GM19193 (cell line): Measurements from ENCODE around the gene EVPL.

ENCODE experiments used
- POLR2A ChIP-seq: IDR thresholded peaks from 4 replicates; pipeline ENCODE4 v1.6.1; 2011; ENCODE audit not compliant: insufficient read depth, insufficient read length; ENCODE audit errors: extremely low read depth

Gene EVPL

GRCh38 chr17:76032073-76032779, 5.1 kb upstream of the EVPL start:
- no peak for TF ChIP-seq POLR2A

GRCh38 chr17:76026714-76027158, 370 bp downstream of the EVPL start:
- no peak for TF ChIP-seq POLR2A

GRCh38 chr17:76025294-76025693, 1.8 kb downstream of the EVPL start:
- no peak for TF ChIP-seq POLR2A

- TF ChIP-seq POLR2A: no peak
Measured at GRCh38 chr17:76024353-76024752, 2.8 kb downstream of the EVPL start.

GRCh38 chr17:76023900-76024237, 3.2 kb downstream of the EVPL start:
- TF ChIP-seq POLR2A: no peak

GRCh38 chr17:76022973-76023899, 3.9 kb downstream of the EVPL start:
- no peak for TF ChIP-seq POLR2A

GRCh38 chr17:76022285-76022684, 4.8 kb downstream of the EVPL start:
- no peak for TF ChIP-seq POLR2A

GRCh38 chr17:76019833-76020467, 7.2 kb downstream of the EVPL start:
- TF ChIP-seq POLR2A: no peak

- TF ChIP-seq POLR2A: no peak
Measured at GRCh38 chr17:76018801-76019200, 8.3 kb downstream of the EVPL start.

GRCh38 chr17:76018340-76018680, 8.8 kb downstream of the EVPL start:
- no peak for TF ChIP-seq POLR2A

- TF ChIP-seq POLR2A: no peak
Measured at GRCh38 chr17:76017481-76018339, 9.4 kb downstream of the EVPL start.

GRCh38 chr17:76014925-76015261, 12.2 kb downstream of the EVPL start:
- TF ChIP-seq POLR2A: no peak

- no peak for TF ChIP-seq POLR2A
Measured at GRCh38 chr17:76014100-76014924, 12.8 kb downstream of the EVPL start.

GRCh38 chr17:76013377-76013932, 13.7 kb downstream of the EVPL start:
- no peak for TF ChIP-seq POLR2A
